Measurements from ENCODE around the gene TSFM.

- TF ChIP-seq CTCF (conservative IDR thresholded peaks at IDR 0.05; ENCODE audit: low read depth, low read length) (no peak), EZH2 (IDR thresholded peaks at IDR 0.05; ENCODE audit: borderline replicate concordance, low read depth, low read length, poor library complexity, severe bottlenecking) (no peak)
Measured at GRCh38 chr12:57770734-57771133, 11.9 kb upstream of the TSFM start.

Data from A673 (cell line).